ENCODE measurements around the gene MAP2K5.

- no peak for TF ChIP-seq CTCF (IDR thresholded peaks at IDR 0.05)
- no peak for TF ChIP-seq POLR2A (IDR thresholded peaks at IDR 0.05)
Observed at GRCh38 chr15:67730135-67730534, 187.6 kb downstream of the MAP2K5 start.

Measured in uterus (tissue), 2 donors.